GM06990 (cell line): ENCODE data around the gene CAMK1D.
A peak's percentile ranks its signal among the peaks of the same experiment; 100 is the strongest.

Experiments used
- DNase-seq: peaks from one replicate; pipeline ENCODE4 v3.0.0-alpha.2; 2011; ENCODE audit not compliant: insufficient read length; ENCODE audit errors: extremely low read depth
- H3K27me3 ChIP-seq: replicated peaks from 2 replicates; pipeline ENCODE4 v1.6.0; 2011; ENCODE audit warnings: low read length; ENCODE audit not compliant: control insufficient read depth, insufficient read depth
- H3K36me3 ChIP-seq: 2 replicates; pipeline ENCODE4 v1.5.1; 2011; ENCODE audit warnings: low read length; ENCODE audit not compliant: control insufficient read depth, insufficient read depth
- H3K4me3 ChIP-seq: replicated peaks from 2 replicates; pipeline ENCODE4 v1.5.1; 2011; ENCODE audit warnings: low read depth, mild to moderate bottlenecking, control low read depth, low read length
- TF ChIP-seq, protein P1 (sequence below): IDR thresholded peaks from 2 replicates; pipeline ENCODE4 v1.5.1; 2011; ENCODE audit warnings: low read length, control low read depth, mild to moderate bottlenecking, inconsistent platforms; ENCODE audit not compliant: insufficient read depth, poor library complexity, severe bottlenecking

CAMK1D gene

GRCh38 chr10:12602521-12602920 is 253.2 kb downstream of the CAMK1D start:
- TF ChIP-seq, protein P1, sequence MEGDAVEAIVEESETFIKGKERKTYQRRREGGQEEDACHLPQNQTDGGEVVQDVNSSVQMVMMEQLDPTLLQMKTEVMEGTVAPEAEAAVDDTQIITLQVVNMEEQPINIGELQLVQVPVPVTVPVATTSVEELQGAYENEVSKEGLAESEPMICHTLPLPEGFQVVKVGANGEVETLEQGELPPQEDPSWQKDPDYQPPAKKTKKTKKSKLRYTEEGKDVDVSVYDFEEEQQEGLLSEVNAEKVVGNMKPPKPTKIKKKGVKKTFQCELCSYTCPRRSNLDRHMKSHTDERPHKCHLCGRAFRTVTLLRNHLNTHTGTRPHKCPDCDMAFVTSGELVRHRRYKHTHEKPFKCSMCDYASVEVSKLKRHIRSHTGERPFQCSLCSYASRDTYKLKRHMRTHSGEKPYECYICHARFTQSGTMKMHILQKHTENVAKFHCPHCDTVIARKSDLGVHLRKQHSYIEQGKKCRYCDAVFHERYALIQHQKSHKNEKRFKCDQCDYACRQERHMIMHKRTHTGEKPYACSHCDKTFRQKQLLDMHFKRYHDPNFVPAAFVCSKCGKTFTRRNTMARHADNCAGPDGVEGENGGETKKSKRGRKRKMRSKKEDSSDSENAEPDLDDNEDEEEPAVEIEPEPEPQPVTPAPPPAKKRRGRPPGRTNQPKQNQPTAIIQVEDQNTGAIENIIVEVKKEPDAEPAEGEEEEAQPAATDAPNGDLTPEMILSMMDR = no peak
- Histone ChIP-seq H3K27me3 (no peaks in the 10 kb centered on the region), H3K4me3 (no peak overlapping the region), H3K36me3 (no peaks in the 10 kb centered on the region)
- no peak for DNase-seq

DNA sequence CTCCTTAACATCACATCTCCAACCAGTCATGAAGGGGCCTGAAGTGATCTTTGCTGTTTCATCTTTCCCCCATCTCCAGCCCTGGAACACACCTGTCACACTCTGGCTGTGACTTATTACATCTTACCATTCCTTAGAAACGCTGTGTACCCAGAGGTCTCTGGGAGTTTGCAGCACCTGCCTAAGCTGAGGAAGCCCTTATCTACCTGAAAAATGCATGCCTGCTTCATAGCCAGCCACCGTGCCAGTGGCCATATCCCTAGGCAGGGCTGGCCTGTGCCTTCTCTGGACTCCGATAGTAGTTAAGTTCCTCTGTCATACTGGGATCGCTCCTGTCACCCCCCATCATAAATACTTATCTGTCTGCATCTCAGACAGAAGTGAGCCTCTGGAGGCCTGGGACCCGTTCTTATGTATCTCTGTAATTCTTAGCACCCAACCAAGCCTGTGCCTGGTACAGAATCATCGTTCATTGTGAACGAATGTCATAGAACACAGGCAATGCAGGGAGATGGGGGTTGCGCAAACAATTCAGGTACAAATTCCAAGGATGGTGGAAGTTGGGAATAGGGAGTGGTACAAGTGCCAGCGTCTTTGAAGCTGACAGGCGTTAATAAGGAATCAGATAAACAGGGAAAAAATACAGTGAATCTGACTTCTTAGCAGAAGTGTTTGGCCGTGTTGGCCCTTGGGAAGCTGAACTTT is 254.6 kb downstream of the CAMK1D start:
- H3K36me3 ChIP-seq = no peaks in the 10 kb centered on the region
- DNase-seq = no peak
- no peak overlapping the region for H3K4me3 ChIP-seq
- TF ChIP-seq, protein P1 = no peak
- H3K27me3 ChIP-seq = no peaks in the 10 kb centered on the region

DNA sequence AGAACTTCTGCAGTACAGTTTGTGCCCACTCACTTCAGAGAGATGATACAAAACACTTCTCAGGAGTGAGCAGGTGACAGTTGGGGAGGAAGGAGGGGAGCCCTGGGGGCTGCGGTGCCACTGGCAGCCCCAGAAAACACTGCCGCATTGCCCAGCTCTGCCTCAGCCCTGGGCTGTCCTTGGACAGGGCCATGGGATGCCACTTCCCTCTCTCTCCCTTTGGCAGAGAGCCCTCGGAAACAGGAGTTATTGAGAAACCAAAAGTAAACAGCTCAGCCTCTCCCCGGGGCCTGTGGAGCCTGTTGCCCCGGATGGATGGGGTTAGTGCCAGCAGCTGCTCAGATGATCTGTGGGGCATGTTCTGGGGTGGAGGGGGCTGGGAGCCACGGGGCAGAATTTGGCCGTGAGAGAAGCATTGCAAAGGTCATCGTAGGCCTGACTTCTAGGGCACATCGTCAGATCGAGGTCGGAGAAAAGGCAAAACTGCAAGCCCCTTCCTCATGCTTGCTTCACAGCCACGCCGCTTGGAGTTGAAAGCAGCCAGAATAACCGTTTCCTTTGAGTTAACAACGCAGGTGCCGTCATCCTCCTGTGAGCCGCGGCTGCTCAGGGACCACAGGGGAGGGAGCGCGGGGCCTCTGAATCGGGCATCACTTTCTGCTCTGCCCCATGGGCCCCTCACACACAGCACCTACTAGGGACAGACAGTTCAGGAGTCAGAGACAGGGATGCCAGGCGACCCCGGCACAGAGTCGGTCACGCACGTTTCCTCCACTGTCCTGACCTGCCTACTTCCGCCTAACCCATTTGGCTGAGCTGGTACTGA is 256.4 kb downstream of the CAMK1D start:
- H3K36me3 ChIP-seq = no peaks in the 10 kb centered on the region

DNA sequence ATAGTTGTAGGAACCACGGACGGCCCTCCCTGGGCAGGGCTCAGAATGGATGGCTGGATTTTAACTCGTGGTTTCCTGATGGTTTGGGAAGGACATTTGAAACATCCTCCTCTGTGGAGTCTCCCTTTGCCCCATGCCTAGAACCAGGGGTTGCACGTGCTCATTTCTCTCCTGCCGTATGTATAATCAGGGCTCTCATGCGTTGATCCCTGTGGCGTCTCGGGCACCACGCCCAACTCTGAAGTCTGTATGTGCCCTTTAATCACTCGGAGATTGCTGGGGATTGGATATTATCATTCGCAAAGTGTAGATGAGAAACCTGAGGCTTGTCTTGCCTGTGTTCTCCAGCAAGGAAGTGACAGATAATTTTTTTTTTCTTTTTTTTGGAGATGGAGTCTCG is 257.1 kb downstream of the CAMK1D start:
- H3K4me3 ChIP-seq = peak overlapping the region; percentile 53
- TF ChIP-seq, protein P1 = no peak

More for the DNA sequence above, 256.4 kb downstream of the CAMK1D start:
- Histone ChIP-seq H3K27me3 (no peaks in the 10 kb centered on the region), H3K4me3 (peak overlapping the region; percentile 53)
- TF ChIP-seq, protein P1 = no peak
- DNase-seq = peak; percentile 63

DNA sequence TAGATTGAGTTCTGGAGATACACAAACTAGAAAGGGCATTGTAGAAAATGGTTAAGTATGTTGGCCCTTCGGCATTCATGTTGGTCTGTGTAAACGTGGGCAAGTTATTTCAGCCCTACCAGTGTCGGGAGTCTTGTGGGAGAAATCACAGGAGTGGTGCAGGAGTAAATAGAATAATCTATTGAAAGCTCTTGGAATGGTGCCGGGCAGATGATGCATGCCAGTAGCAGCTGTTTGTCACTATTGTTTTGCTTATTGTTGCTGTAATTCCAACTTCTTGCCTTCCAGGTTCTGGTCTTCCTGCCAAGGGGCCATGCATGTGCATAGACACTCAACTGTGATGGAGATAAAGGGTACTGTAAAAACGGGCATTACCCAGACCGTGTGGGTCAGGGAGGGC is 259.4 kb downstream of the CAMK1D start:
- DNase-seq = no peak
- Histone ChIP-seq H3K4me3 (no peak overlapping the region), H3K27me3 (no peaks in the 10 kb centered on the region), H3K36me3 (no peaks in the 10 kb centered on the region)
- TF ChIP-seq, protein P1 = no peak

More for the DNA sequence above, 257.1 kb downstream of the CAMK1D start:
- H3K36me3 ChIP-seq = no peaks in the 10 kb centered on the region
- no peak for DNase-seq
- H3K27me3 ChIP-seq = no peaks in the 10 kb centered on the region
